GM19023 (cell line): ENCODE data around the gene PHACTR2.
"Not testable (repeated sequence)": the region's sequence is repeated elsewhere in the genome, so short reads cannot be mapped to it uniquely, and the experiment has no call there.

ENCODE experiments used
- ATAC-seq: cut with Tn5 transposase; IDR thresholded peaks from one replicate; pipeline ENCODE4 v1.9.1; 2021; ENCODE audit warnings: mild to moderate bottlenecking, moderate library complexity; ENCODE audit not compliant: unreplicated experiment

Gene PHACTR2

GRCh38 chr6:143677891-143678791, at the start of gene PHACTR2:
PHACTR2 (plus strand) TSS chr6:143677965; CDS start chr6:143678164, 199 bp downstream.
- no peak for ATAC-seq

- ATAC-seq = no peak
Observed at GRCh38 chr6:143629104-143630080, 48.4 kb upstream of the PHACTR2 start.

- not testable (repeated sequence) for ATAC-seq
Observed at GRCh38 chr6:143631196-143631595, 46.6 kb upstream of the PHACTR2 start.

- no peak for ATAC-seq
Observed at GRCh38 chr6:143632894-143633293, 44.9 kb upstream of the PHACTR2 start.

GRCh38 chr6:143634486-143634885, 43.3 kb upstream of the PHACTR2 start:
- no peak for ATAC-seq

- no peak for ATAC-seq
Observed at GRCh38 chr6:143637691-143638090, 40.1 kb upstream of the PHACTR2 start.

GRCh38 chr6:143642403-143642802, 35.4 kb upstream of the PHACTR2 start:
- no peak for ATAC-seq

- no peak for ATAC-seq
Observed at GRCh38 chr6:143647191-143647590, 30.6 kb upstream of the PHACTR2 start.

- no peak for ATAC-seq
Observed at GRCh38 chr6:143647732-143648131, 30.0 kb upstream of the PHACTR2 start.

GRCh38 chr6:143649319-143649718, 28.4 kb upstream of the PHACTR2 start:
- not testable (repeated sequence) for ATAC-seq

- not testable (repeated sequence) for ATAC-seq
Observed at GRCh38 chr6:143651328-143651727, 26.4 kb upstream of the PHACTR2 start.

- ATAC-seq = no peak
Observed at GRCh38 chr6:143652841-143653331, 24.9 kb upstream of the PHACTR2 start.

GRCh38 chr6:143655541-143655940, 22.2 kb upstream of the PHACTR2 start:
- no peak for ATAC-seq

- ATAC-seq = no peak
Observed at GRCh38 chr6:143656026-143656425, 21.7 kb upstream of the PHACTR2 start.

- no peak for ATAC-seq
Observed at GRCh38 chr6:143657809-143658208, 20.0 kb upstream of the PHACTR2 start.

GRCh38 chr6:143660170-143660569, 17.6 kb upstream of the PHACTR2 start:
- ATAC-seq = not testable (repeated sequence)

GRCh38 chr6:143664171-143664570, 13.6 kb upstream of the PHACTR2 start:
- no peak for ATAC-seq

- ATAC-seq = not testable (repeated sequence)
Observed at GRCh38 chr6:143666007-143666406, 11.8 kb upstream of the PHACTR2 start.

- ATAC-seq = not testable (repeated sequence)
Observed at GRCh38 chr6:143669483-143669882, 8.3 kb upstream of the PHACTR2 start.

- no peak for ATAC-seq
Observed at GRCh38 chr6:143673669-143674068, 4.1 kb upstream of the PHACTR2 start.
